CD4-positive, alpha-beta T cell treated with Interferon alpha-2 for 1 hour (primary cell): ENCODE data around the gene DNPEP.

Experiments
- DNase-seq, 2 donors: peaks; one replicate each; pipeline ENCODE4 v3.0.0-alpha.2; 2020 to 2022

Gene DNPEP

DNA sequence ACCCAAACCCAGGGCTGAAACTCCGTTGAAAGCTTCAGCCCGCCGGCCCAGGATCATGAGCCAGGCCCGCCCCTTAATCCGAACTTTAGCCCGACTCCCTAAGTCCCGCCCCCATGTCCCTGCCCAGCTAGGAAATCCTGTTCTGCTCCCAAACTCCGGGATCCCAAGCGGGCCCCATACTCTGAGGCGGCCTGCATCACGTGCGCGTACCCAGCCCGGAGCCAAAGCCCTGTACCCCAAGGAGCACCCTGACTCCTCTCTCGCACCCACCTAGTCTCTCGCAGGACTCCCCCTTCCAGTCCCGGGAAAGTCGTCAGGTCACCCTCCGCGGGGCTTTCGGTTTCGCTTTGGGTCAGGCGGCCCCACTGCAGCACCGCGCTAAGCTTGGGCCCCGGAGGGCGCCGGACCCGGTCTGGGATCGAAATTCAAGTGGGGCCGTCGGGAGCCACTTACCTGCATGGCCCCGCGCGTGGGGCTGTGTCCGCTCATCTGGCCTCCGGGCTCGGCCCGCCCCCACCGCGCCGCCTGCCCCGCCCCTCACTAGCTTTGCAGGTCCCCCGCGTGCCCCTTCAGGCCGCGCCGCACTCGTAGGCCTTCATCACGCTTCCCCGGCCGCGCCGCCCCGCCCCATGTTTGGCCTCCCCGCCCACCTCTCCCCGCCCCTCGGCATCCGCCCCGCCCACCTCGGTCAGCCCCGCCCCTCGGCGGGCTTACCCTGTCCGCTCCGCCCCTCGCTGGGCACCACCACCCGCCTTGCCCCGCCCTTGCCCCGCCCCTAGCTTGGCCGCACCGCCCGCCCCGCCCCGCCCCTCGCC is at the start of gene DNPEP:
Gene DNPEP (minus strand): TSS at position 607 of the 815 bp plus-strand sequence. CDS start 118 bp downstream, at position 489.
- DNase-seq, result peak in 1 of 2 donors; percentile 95

DNA sequence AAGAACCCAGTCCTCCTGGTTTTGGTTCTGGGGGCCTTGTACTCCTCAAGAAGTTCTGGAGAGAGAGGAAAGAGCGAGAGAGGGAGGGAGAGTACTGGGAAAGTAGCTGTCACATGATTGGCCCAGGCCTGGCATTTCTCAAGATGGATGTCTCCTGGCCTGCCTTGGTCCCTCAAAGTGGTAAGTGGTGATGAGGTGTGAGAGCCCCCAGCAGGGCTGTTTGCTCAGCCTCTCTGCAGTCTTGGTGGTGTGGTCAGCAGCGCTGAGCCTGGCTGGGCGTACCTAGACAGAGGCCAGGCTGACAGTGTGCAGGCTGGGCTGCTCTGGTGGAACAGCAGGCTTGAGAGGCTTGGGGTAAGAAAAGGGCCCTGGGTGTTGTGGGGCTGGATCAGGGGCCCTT is 49.4 kb upstream of the DNPEP start:
- DNase-seq, result no peak

DNA sequence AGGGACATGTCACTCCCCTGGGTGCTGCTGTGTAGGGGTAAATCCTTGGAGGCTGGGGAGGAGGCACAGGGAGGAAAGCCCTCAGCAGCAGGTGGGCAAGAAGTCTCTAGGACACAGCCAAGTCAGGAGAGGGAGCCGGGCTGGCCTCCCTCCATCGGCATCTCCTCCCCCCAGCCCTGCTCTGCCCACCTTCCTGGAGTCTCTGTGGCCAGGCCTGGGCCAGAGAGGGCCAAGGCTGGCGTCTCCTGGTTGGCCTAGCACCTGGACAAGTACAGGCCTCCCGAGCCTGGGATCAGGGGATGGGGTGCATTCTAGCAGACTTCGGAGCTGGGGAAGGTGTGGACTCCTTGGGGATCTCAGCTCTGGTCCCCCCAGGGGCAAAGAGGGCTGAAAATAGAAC is 48.8 kb upstream of the DNPEP start:
- DNase-seq, result no peak

DNA sequence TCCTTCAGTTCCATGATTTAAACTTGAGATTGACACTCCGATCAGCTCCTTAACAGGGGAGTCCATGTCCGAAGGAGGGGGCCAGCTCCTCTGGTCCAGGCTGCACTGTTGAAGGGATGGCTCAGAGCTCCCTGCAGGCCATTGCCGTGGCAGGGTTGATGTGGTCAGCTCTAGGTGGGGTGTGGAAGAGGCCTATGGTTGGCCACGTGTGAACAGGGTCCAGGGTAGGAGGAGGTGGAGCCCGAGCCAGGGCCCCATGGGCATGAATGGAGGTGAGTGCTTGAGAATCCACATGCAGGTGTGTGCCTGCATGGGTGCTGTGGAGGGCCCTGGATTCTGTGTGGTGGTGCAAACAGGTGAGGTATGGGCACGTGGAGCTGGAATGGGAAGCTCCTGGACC is 48.0 kb upstream of the DNPEP start:
- no peak for DNase-seq

DNA sequence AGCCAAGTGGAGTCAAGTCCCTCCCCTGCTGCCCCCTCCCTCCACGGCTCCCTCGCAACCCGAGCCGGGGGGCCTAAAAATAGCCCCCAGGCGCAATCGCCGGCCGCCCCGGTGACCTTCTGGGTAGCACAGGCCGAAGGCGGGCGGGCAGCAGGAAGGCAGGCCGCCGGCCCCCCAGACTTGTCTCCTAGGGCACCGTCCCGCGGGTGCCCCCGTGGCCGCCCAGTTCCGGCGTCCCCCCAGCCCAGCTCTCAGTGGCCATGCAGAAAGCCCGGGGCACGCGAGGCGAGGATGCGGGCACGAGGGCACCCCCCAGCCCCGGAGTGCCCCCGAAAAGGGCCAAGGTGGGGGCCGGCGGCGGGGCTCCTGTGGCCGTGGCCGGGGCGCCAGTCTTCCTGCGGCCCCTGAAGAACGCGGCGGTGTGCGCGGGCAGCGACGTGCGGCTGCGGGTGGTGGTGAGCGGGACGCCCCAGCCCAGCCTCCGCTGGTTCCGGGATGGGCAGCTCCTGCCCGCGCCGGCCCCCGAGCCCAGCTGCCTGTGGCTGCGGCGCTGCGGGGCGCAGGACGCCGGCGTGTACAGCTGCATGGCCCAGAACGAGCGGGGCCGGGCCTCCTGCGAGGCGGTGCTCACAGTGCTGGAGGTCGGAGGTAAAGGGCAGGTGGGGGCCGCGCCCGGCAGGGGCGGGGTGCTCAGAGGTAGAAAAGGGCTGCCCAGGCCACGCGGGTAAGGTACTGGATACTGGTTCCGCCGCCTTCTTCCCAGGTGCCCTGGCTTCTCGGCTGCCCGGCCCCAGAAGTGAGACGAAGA is 47.2 kb upstream of the DNPEP start, which contains the start of gene SPEG:
Gene SPEG (plus strand): TSS at position 126 of the 808 bp plus-strand sequence. CDS start 135 bp downstream, at position 261.
- no peak for DNase-seq

DNA sequence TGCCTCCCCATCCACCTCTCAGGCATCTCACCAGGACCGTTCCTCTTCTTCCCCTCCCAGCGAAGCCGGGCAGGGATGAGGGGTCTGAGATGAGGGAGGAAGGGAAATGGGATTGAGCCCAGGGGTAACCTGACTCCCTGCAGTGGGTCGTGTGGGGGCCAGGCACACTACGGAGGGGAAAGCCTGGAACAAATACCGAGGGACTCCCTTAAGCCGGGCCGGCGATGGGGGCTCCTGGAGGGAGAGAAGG is 46.7 kb upstream of the DNPEP start:
- no peak for DNase-seq

DNA sequence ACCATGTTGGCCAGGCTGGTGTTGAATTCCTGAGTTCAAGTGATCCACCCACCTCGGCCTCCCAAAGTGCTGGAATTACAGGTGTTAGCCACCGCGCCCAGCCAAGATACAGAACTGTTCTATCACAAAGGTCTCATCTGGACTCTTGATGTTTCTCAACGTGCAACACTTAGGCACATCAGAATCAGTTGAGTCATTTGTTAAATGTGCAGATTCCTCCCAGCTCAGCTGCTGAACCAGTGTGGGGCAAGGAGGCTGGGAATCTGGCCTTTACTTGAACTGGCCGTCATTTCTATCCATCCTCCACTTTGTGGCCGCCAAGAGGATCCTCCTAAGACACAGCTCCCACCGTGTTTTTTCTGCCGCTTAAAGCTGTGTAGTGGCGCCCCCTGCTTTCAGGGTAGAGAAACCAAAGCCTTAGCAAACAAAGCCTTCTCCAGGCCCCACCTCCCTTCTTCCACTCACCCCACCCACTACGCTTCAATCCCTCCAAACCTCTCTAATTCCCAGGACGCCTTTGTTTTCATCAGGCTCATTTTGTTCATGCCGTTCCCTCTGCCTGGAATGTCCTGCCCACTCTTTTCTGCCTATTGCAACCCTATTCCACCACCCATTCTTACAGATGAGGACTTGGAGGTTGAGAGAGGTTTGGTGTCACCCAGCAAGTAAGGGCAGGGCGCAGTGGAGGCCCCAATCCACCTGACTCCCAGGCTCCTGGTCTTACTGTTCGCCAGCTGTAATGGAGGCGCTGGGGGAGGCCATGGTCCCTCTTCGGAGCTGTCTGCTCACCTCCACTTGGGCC is 46.2 kb upstream of the DNPEP start:
- peak in 1 of 2 donors; percentile 16 for DNase-seq

DNA sequence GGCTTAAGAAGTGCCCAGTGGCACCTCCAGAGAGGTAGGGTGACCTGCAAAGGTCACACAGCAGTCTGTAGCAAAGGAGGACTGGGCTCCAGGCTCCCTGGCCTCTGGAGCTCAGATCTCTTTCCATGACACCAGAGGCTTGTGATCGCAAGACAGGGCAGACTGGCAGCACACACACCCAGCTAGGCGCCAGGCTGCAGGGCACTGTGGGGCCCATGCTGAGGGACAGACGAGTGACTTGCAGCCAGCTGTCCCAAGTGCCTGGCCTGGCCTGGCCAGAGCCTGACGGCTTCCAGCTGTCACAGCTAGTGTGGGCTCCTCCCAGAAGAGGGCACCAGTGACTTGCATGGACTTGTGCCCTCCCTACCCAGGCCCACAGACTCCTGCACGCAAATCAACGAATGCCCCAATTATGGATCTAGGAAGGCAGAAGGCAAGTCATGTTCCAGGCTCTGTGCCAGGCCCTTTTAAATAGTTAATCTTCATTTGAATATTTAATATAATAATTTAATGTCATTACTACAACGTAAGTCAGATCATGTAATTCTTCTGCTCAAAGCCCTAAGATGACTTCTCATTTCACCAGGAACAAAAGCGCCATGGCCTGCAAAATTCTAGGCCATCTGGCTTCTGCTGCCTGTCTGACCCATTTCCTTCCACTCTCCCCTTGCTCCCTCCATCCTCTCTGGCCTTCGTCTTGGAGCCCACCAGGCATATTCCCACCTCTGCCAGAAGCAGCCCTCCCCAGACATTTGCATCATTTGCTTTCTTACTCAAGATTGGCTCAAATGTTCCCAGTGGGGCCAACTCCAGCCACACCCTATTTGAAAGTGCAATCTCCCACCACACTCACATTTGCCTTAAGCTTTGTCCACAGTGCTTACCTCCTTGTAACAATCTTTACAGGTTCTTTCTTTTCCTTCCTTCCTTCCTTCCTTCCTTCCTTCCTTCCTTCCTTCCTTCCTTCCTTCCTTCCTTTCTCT is 43.2 kb upstream of the DNPEP start:
- no peak for DNase-seq

DNA sequence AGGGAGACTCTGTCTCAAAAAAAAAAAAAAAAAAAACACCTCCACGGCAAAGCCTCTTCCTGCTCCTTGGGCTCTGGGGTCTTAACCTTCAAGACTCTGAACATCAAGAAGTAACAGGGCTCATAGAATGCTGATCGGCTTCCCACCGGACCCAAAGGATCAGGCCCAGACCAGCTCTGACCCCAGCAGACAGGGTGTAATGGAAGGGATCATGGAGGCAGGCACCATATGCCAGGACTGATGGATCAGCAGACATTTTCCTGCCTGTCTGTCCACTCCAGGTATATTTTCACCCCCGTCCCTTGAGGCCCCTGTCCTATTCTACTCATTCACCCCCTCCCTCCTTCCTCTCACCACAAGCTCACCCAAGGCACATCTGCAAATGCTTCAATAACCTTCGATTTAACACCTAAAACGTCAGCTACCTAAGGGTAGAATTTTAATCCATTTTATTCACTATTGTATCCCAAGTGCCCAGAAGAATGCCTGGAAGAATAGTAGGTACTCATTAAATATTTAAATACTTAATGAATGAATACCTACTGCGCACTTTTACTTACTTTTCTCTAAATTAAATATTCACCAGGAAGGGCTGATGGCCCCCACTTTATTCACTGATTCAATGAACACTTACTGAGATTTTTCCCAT is 42.4 kb upstream of the DNPEP start:
- no peak for DNase-seq

DNA sequence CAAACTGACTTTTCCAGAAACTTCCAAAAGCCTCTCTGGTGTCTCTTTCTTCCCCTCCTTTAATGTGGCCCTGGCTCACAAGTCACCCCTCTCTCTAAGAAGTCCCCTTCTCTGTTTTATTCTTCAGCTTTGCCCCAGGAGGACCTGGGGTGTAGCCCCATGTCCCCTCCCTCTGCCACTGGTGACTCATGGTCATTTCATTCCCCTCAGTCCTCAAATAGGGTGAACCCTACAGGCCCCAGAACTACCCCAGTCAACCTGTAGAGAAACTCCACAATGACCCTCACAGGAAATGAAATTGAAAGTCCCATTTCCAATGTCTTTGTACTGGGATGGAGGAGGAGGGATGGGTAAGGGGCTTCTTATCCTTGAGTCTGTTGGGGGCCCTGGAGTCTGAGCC is 40.8 kb upstream of the DNPEP start:
- DNase-seq, result no peak

DNA sequence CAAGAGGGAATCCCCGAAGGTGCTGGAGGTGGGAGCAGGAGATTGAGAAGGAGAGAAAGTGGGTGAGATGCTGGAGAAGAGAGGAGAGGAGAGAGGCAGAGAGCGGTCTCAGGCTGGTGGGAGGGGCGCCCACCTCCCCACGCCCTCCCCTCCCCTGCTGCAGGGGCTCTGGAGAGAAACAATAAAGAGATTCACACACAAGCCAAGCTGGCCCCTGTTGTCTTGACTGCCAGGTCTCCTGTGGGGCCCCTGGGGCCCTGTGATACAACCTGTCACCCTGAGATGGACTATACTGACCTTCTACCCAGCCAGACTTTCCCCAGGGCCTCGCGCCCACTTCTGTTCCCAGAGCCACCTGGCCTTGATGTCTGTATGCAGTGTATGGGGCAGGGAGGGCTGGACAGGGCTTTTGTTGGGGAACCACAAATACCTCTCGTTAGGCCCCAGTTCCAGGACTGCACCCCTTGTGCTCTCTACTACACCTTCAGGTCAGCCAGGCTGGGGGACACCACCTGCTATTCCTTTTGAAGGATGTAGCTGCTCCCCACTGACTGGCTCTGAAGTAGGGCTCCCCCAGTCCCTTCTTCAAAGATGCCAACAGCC is 38.9 kb upstream of the DNPEP start:
- DNase-seq, result no peak

DNA sequence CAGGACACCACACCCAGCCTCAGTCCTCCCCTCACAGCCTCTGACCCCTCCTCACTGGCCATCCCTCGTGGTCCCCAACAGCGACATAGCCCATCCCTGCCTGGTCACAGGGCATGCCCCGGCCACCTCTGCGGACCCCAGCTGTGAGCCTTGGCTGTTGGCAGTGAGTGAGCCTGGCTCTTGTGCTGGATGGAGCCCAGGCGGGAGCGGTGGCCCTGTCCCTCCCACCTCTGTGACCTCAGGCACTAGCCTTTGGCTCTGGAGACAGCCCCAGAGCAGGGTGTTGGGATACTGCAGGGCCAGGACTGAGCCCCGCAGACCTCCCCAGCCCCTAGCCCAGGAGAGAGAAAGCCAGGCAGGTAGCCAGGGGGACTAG is 38.3 kb upstream of the DNPEP start:
- no peak for DNase-seq

DNA sequence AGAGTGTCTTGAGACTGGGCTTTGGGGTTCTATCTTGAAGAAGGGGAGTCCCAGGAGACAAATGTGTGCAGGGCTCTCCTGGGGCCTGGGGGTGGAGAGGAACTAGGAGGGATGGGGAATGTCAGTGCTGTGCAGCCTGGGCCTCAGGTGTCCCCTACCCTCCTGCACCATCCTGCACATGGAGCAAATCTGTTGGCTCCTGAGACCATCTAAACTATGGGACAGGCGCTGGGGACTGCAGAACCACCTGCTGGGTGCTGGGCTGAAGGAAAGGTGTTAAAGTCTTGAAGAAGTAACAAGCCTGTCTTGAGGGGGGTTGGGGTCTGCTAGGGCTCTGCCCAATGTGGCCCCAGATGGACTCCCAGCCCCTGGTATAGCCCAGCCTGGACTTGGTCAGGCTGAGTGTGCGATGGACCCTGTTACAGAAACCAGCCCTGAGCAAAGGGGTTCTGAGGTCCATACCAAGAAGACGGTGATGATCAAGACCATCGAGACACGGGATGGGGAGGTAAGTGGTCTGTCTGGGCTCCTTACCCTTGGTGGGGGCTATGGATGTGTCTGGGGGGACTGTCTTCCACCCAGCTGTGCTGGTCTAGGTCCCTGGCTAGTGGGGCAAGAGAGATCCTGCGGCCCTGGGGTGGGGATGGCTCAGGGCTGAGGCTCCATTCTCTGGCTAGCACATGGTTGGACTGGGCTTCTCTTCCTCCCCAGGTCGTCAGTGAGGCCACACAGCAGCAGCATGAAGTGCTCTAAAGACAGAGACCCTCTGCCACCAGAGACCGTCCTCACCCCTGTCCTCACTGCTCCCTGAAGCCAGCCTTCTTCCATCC is 37.7 kb upstream of the DNPEP start:
- no peak for DNase-seq

DNA sequence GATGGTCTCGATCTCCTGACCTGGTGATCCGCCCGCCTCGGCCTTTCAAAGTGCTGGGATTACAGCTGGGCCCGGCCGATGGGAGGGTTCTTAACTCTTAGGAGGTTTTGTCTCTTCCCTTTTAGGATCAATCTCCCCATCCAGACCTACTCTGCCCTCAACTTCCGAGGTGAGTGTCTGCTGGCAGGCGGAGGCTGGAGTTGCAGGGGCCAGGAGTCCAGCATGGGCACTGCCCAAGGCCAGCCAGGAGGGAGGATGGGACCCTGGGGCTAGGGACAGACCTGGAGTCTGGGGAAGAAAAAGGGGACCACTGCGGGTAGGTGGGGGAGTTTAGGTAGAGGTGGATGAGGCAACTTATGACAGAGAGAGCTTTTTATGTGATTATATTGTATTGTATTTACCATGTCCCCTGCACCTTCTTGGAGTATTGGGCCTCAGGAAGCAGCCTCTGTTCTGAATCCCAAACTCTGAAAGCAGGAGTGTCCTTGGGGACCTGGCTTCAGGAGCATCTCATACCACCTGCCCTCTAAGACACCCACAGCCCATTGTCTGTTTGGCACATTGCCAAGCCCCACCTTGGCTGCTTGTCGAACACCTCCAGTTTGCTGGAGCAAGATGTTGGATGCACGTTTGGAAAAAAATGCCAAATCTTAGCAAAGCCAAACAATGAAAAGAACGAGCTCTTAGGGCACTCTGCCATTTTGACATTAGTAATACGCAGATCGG is 36.1 kb upstream of the DNPEP start:
- DNase-seq, result no peak

DNA sequence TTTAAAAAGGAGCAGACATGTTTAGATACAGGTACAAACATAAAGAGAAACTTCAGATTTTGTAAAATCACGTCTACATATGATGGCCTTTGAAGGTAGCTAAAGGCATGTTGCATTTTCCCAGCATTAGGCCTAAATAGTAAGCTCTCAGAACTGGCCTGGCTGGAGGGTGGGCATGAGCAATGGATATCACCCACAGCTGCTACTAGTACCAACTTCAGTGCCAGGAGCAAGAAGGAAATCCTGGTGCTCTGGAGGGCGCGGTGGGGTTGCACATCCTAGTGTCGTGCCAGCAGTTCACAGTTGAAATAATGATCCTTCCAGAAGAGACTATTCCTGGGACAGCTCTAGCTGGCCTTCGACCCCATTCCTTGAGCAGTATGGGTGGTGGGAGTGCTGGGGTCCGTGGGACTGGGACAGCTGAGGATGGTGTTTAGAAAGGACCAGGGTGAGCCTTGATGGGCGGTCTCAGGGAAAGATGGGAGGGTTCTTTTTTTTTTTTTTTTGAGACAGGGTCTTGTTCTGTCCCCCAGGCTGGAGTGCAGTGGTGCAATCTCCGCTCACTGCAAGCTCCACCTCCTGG is 35.3 kb upstream of the DNPEP start:
- no peak for DNase-seq

DNA sequence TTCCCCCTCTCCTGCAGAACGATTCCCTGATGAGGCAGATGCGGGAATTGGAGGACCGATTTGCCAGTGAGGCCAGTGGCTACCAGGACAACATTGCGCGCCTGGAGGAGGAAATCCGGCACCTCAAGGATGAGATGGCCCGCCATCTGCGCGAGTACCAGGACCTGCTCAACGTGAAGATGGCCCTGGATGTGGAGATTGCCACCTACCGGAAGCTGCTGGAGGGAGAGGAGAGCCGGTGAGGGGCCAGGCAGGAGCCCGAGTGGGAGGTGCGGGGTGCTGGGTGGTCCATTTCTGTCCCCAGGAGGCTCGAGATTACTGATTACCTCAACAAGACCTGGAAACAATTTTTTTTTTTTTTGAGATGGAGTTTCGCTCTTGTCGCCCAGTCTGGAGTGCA is 33.6 kb upstream of the DNPEP start:
- DNase-seq, result no peak

DNA sequence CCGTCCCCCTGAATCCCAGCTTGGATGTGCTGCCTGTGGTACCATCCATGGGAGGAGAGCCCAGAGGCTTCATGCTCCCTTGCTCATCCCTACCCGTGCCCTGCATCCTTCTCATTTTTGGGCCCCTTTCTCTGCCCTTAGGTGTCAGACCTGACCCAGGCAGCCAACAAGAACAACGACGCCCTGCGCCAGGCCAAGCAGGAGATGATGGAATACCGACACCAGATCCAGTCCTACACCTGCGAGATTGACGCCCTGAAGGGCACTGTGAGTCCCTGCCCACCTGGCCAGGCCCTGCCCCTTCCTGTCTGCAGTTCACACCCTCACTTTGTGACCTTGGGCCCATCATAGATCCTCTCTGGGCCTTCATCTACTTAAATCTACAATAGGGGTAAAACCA is 33.0 kb upstream of the DNPEP start:
- no peak for DNase-seq

DNA sequence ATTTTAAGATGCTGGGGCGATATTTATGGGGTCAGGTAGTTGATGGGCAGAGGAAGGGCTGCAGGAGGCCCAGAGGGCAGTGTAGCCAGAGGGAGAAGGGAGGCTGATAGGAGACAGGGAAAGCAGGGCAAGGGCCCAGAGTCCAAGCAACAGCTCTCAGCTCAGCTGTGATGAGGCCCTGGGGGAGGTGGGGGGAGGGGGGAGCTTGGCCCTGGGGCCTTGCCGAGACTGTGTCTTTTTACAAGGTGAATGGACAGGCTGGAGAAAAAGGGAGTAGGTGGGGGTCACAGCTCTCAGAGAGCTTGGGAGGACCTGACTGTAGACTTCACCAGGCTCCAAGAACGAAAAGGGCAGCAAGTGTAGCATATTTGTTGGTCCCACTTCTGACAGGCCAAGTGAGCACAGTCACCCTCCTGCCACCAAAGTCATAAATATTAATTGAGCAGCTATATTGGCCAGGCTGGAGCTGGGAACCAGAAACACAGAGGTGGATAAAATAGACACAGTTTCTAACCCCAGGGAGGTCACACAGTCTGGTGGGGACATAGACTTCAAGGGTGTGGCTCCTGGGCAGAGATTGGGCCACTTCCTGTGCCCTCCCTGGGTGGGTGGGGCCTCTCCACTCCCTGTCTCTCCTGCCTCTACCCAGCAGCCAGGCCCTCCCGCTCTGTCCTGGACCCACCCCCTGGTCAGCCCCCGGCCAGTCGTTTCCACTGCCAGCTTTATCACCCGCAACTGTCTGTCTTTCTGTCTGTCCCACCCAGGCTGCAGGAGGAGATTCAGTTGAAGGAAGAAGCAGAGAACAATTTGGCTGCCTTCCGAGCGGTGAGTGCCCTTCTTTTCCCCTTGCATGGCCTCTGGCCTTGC is 31.9 kb upstream of the DNPEP start:
- no peak for DNase-seq

DNA sequence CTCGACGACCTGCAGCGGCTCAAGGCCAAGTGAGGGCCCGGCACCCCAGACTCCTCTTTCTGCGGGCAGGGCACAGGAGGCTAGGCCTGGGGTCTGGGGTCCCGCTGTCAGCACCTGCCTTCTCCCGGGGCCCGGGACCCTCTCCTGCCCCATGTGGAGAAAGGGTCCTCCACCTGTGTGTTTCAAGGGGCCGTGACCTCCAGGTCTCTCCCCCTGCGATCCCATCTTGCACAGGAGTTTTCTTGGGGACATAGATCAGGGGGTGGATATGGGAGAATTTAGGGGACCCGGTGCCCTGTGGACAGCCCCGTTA is 31.3 kb upstream of the DNPEP start:
- no peak for DNase-seq
